Hepatocyte (in vitro differentiated cells): Measurements from ENCODE around the gene TRAF7.

ENCODE experiments used
- CTCF ChIP-seq: fragments of 200-600 bp; sonication (generic); IDR thresholded peaks from 2 replicates; pipeline ENCODE4 v1.5.1; 2016; ENCODE audit warnings: antibody characterized with exemption, mild to moderate bottlenecking; ENCODE audit not compliant: poor library complexity
- EZH2 ChIP-seq: fragments of 200-600 bp; sonication (generic); IDR thresholded peaks from 2 replicates; pipeline ENCODE4 v1.6.1; 2016; ENCODE audit warnings: antibody characterized with exemption, mild to moderate bottlenecking, borderline replicate concordance
- EZH2phosphoT487 ChIP-seq: fragments of 200-600 bp; sonication (generic); IDR thresholded peaks from one replicate; pipeline ENCODE4 v1.6.1; 2018; ENCODE audit warnings: antibody characterized with exemption, mild to moderate bottlenecking, low read depth, moderate library complexity; ENCODE audit not compliant: unreplicated experiment, severe bottlenecking

DNA sequence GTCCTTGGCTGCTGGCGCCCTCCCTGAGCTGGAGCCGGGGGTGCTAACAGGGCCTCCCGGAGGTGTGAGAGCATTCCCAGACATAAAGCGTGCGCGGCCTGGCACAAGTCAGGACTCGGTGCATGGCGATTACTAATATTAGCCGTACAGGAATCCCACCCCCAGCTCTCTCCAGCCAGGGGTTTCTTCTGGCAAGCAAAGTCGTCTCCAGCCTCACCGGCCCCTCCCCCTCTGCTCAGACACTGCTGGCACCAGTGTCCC, 35.8 kb downstream of the TRAF7 start:
- TF ChIP-seq CTCF = no peak
- TF ChIP-seq EZH2phosphoT487 = no peak
- no peak for TF ChIP-seq EZH2
